Measurements from ENCODE around the gene BABAM2.

GRCh38 chr2:28169492-28169891 lies 279.0 kb downstream of the BABAM2 start:
- no peak for TF ChIP-seq CTCF (conservative IDR thresholded peaks at IDR 0.05)
- no peak for TF ChIP-seq EZH2 (IDR thresholded peaks at IDR 0.05; ENCODE audit: low read depth)
